NCI-H146 (cell line): ENCODE data around the gene KDM4C.
A peak's percentile ranks its signal among the peaks of the same experiment; 100 is the strongest.
"Not testable (repeated sequence)": the region's sequence is repeated elsewhere in the genome, so short reads cannot be mapped to it uniquely, and the experiment has no call there.

Source experiments
- DNase-seq: peaks from one replicate; lab custom pipeline; 2025; lab: John Stamatoyannopoulos, UW

Gene KDM4C

GRCh38 chr9:6931913-6932312, 174.1 kb downstream of the KDM4C start:
- DNase-seq, result no peak

DNA sequence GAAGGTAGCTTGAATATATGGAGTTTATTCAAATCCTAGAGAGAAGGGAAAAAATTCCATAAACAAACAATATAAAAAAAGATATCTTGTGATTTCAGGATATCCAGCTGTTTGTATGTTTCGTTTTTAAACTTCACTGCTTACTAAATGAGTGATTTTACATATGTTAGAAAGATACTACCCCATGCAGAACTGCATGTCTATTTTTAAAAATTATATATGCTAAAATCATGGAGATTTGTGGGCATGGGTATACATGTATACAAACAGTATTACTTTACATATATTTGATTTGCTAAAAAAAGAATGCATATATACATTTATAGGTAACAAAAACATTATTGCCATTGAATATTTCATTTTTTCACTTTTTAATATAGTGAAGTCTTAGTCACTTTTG, 178.3 kb downstream of the KDM4C start:
- no peak for DNase-seq

- DNase-seq, result no peak
Measured at GRCh38 chr9:6937209-6937608, 179.4 kb downstream of the KDM4C start.

DNA sequence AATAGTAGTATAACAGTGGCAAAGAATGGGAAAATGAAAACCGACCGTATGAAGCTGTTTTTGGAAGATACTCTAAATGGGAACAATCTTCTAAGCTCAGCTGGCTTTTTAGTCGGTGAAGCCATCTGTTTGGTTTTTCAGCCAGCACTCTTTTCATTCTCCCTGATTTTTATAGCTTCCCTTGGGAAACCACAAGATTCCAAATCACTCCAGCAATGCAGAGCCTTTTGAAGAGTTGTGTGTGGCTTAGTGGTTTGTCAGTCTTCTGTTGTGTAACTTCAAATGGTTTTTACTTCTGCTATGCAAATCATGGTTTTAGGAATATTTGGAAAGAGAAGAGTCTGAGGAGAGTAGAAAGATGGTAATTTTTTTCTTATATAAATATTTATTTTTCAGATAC, 180.7 kb downstream of the KDM4C start:
- DNase-seq, result no peak

GRCh38 chr9:6938873-6939272, 181.1 kb downstream of the KDM4C start:
- DNase-seq, result no peak

- no peak for DNase-seq
Measured at GRCh38 chr9:6941501-6941900, 183.7 kb downstream of the KDM4C start.

- DNase-seq, result no peak
Measured at GRCh38 chr9:6942406-6942805, 184.6 kb downstream of the KDM4C start.

- DNase-seq, result no peak
Measured at GRCh38 chr9:6943293-6943692, 185.5 kb downstream of the KDM4C start.

DNA sequence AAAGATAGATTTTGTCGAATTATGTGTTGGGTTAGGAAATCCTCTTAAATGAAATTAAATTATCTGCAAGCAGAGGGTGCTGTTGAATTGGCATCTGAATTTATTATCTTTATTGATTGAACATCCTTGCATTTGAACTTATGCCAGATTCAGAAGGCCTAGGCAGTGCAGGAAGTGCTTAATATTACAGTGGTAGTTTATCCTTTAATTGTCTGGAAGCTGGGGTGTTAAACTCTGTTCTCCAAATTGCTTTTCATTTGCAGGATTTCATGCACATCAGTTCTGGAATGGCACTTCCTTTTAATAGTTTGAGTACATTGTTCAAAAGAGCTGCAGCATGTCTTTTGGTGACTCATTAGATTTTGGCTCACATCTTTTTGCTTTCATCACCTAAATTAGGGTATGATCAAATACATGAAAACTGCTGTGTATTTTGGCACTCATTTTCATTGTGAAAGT, 186.3 kb downstream of the KDM4C start:
- peak; percentile 47 for DNase-seq

DNA sequence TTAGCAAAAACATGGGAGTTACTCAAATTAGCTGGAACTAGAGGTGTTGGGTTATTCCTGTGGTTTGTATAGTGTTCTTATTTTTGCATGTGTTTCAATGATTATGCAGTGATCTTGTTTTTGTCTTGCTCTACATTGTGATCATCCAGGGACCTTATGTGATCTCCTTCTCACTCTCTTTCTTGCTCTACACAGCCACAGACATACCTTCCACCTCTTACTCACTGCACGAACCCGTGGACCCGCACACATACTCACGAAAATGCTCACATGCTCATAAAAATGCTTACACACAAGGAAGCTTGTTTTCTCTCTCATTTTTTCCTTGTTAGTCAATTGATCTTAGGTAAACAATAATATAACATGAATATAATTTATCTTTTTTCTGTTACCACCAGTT, 187.1 kb downstream of the KDM4C start:
- DNase-seq, result no peak

DNA sequence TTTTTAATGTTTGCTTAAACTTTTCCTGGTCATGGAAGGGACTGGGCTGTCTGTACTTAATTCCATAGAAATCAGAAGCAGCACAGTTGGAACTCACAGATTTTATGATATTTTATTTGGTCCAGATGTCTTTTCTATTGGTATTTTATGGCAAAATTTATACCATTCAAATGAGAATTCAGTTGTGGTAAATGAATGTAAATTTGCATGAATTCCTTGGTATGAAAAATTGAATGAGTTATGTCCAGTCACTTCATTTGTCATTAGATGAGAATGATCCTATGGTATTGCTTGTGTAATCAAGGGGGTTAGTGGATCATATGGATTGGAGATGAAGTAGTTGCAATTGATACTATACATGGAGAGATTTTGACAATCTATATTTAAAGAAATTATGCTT, 188.0 kb downstream of the KDM4C start:
- no peak for DNase-seq

- DNase-seq, result no peak
Measured at GRCh38 chr9:6946583-6947166, 188.9 kb downstream of the KDM4C start.

GRCh38 chr9:6948921-6949320, 191.1 kb downstream of the KDM4C start:
- not testable (repeated sequence) for DNase-seq

GRCh38 chr9:6955251-6955921, 197.6 kb downstream of the KDM4C start:
- DNase-seq, result peak; percentile 51

DNA sequence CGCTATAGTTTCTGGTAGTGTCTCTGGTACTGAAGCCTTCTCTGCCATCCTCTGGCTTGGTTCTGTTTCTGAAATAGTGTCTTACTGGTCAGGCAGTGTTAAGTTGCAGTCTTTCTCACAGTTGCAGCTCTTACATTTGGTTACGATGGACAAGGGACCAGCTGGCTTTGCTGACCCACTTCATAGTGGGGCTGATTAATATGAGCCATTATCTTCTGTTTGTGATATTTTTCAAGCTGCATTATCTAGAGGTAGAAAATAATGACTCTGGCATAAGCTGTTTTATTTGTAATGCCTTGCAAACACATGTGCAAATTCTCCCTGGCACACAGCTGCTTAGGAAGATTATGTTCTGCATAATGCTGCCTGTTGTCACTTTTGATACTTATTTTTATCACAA, 199.1 kb downstream of the KDM4C start:
- DNase-seq, result peak; percentile 28

DNA sequence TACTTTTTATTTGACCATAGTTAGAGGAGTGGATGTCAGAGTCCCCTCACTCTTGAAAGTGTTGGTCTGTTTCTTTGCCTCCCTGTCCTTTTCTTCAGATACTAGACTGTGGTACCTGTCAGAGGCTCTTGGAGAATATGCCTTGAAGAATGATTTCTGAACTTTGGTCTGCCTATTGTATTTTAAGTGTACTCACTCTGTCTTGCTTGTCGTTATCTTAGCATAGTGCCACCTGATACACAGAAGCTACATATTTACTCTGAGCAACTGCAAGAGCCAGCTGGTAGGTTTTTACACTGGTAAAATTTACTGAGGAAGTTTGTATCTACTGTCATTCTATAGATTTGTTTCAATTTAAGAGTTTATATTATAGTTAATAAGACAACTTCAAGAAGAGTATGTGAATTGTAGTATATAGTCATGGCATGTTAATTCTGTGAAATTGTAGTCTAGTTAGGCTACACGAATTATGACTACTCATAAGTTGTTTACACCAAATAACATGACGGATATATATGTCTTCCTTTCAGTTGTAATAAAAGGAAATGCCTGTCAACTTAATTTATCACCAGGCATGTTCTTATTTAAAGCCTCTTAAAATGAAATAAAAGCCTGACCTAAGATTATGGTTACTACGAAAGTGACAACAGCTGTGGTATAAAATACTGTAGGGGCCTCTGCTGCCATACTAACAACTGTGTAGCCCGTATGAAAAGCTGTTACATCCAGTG, 201.7 kb downstream of the KDM4C start:
- no peak for DNase-seq

- no peak for DNase-seq
Measured at GRCh38 chr9:6960777-6961176, 203.0 kb downstream of the KDM4C start.

GRCh38 chr9:6961845-6962522, 204.2 kb downstream of the KDM4C start:
- peak; percentile 32 for DNase-seq

- DNase-seq, result no peak
Measured at GRCh38 chr9:6965566-6965965, 207.8 kb downstream of the KDM4C start.

- no peak for DNase-seq
Measured at GRCh38 chr9:6968271-6968670, 210.5 kb downstream of the KDM4C start.

- no peak for DNase-seq
Measured at GRCh38 chr9:6969805-6970204, 212.0 kb downstream of the KDM4C start.

- DNase-seq, result no peak
Measured at GRCh38 chr9:6973089-6973488, 215.3 kb downstream of the KDM4C start.

- no peak for DNase-seq
Measured at GRCh38 chr9:6973762-6974161, 216.0 kb downstream of the KDM4C start.
